Mucosa of rectum (tissue), 2 donors: ENCODE measurements around the gene CCDC12.

Source experiments
- H3K27ac ChIP-seq, 2 donors: one replicate each; pipeline ENCODE4 v1.7.0; 2013; ENCODE audit warnings: inconsistent platforms in 2 of 2, low read depth in 2 of 2, low read length in 2 of 2
- H3K27me3 ChIP-seq, 2 donors: one replicate each; pipeline ENCODE4 v1.7.0; 2013; ENCODE audit warnings: low read length in 2 of 2; ENCODE audit not compliant: control insufficient read depth in 2 of 2, insufficient read depth in 2 of 2
- H3K36me3 ChIP-seq, 2 donors: one replicate each; pipeline ENCODE4 v1.7.0; 2013; ENCODE audit warnings: low read length in 2 of 2; ENCODE audit not compliant: control insufficient read depth in 2 of 2, insufficient read depth in 2 of 2
- H3K4me1 ChIP-seq, 2 donors: one replicate each; pipeline ENCODE4 v1.7.0; 2013; ENCODE audit warnings: low read length in 2 of 2, mild to moderate bottlenecking in 1 of 2; ENCODE audit not compliant: control insufficient read depth in 2 of 2, insufficient read depth in 2 of 2
- H3K4me3 ChIP-seq, 2 donors: one replicate each; pipeline ENCODE4 v1.7.0; 2013; ENCODE audit warnings: low read length in 2 of 2
- H3K9ac ChIP-seq, 2 donors: one replicate each; pipeline ENCODE4 v1.7.0; 2013; ENCODE audit warnings: low read length in 2 of 2, low read depth in 1 of 2, mild to moderate bottlenecking in 1 of 2
- H3K9me3 ChIP-seq, 2 donors: one replicate each; pipeline ENCODE4 v1.7.0; 2013; ENCODE audit warnings: low read length in 2 of 2; ENCODE audit not compliant: control insufficient read depth in 2 of 2
- donor health status: healthy.
- donor health status: Normal muscosa, but diverticular disease.

The CCDC12 gene

GRCh38 chr3:46981932-46982471 lies 5.5 kb upstream of the CCDC12 start:
- Histone ChIP-seq H3K4me3 (peak overlapping the region; percentile 30 to 63), H3K36me3 (no peaks in the 10 kb centered on the region), H3K27me3 (no peaks in the 10 kb centered on the region), H3K9me3 (no peaks in the 10 kb centered on the region), H3K4me1 (peaks cover 37 to 57% of the 10 kb centered on the region in 2 donors), H3K9ac (peak overlapping the region; percentile 49 to 64), H3K27ac (peak overlapping the region; percentile 84 to 89)

- Histone ChIP-seq H3K4me3 (peak overlapping the region; percentile 81 to 89), H3K9ac (peak overlapping the region; percentile 68 to 97), H3K4me1 (peaks cover 27 to 42% of the 10 kb centered on the region in 2 donors), H3K9me3 (no peaks in the 10 kb centered on the region), H3K27me3 (no peaks in the 10 kb centered on the region), H3K27ac (peak overlapping the region; percentile 89 to 90), H3K36me3 (no peaks in the 10 kb centered on the region)
These were observed 3.5 kb upstream of the CCDC12 start for GRCh38 chr3:46979958-46980497.

- H3K27ac ChIP-seq, result peak within 1 kb of the TSS; percentile 89 to 90
- H3K27me3 ChIP-seq, result no peaks in the 10 kb centered on the region
- peak within 1 kb of the TSS; percentile 97 for H3K9ac ChIP-seq
- no peaks in the 10 kb centered on the region for H3K9me3 ChIP-seq
- peaks cover 33 to 45% of the 10 kb centered on the region in 2 donors for H3K4me1 ChIP-seq
- H3K36me3 ChIP-seq, result no peaks in the 10 kb centered on the region
- H3K4me3 ChIP-seq, result peak within 1 kb of the TSS; percentile 81 to 89
These were observed 2.7 kb upstream of the CCDC12 start, which contains the start of gene NBEAL2 for GRCh38 chr3:46978985-46979944. Gene NBEAL2, plus strand, starts transcription at chr3:46979666. Its CDS starts 196 bp downstream, at chr3:46979862.

- Histone ChIP-seq H3K36me3 (no peaks in the 10 kb centered on the region), H3K9ac (peak overlapping the region in 1 of 2 donors; percentile 97), H3K4me1 (peaks cover 36 to 46% of the 10 kb centered on the region in 2 donors), H3K4me3 (no peak overlapping the region), H3K27me3 (no peaks in the 10 kb centered on the region), H3K9me3 (no peaks in the 10 kb centered on the region), H3K27ac (no peak overlapping the region)
These were observed 1.8 kb upstream of the CCDC12 start for GRCh38 chr3:46978381-46978780.

- H3K27ac ChIP-seq, result peak overlapping the region in 1 of 2 donors; percentile 2
These were observed 1.3 kb upstream of the CCDC12 start for GRCh38 chr3:46977811-46978195.

GRCh38 chr3:46974421-46975171 lies 1.9 kb downstream of the CCDC12 start:
- Histone ChIP-seq H3K4me1 (peaks cover 30 to 38% of the 10 kb centered on the region in 2 donors), H3K27me3 (no peaks in the 10 kb centered on the region), H3K36me3 (peaks cover 0 to 3% of the 10 kb centered on the region in 2 donors), H3K27ac (no peak overlapping the region), H3K4me3 (peak overlapping the region in 1 of 2 donors; percentile 20), H3K9me3 (no peaks in the 10 kb centered on the region), H3K9ac (no peak overlapping the region)

More at GRCh38 chr3:46977811-46978195, 1.3 kb upstream of the CCDC12 start:
- H3K9ac ChIP-seq, result no peak overlapping the region
- no peak overlapping the region for H3K4me3 ChIP-seq
- H3K27me3 ChIP-seq, result no peaks in the 10 kb centered on the region
- H3K36me3 ChIP-seq, result no peaks in the 10 kb centered on the region
- no peaks in the 10 kb centered on the region for H3K9me3 ChIP-seq
- H3K4me1 ChIP-seq, result peaks cover 34 to 43% of the 10 kb centered on the region in 2 donors

GRCh38 chr3:46972396-46972795 lies 4.1 kb downstream of the CCDC12 start:
- H3K9me3 ChIP-seq, result no peaks in the 10 kb centered on the region
- H3K36me3 ChIP-seq, result peaks cover 0 to 11% of the 10 kb centered on the region in 2 donors

GRCh38 chr3:46971742-46972141 lies 4.8 kb downstream of the CCDC12 start:
- Histone ChIP-seq H3K27ac (peak overlapping the region in 1 of 2 donors; percentile 61), H3K4me1 (peaks cover 34 to 45% of the 10 kb centered on the region in 2 donors), H3K9me3 (no peaks in the 10 kb centered on the region), H3K9ac (no peak overlapping the region), H3K36me3 (peaks cover 0 to 11% of the 10 kb centered on the region in 2 donors), H3K27me3 (no peaks in the 10 kb centered on the region), H3K4me3 (no peak overlapping the region)

More at GRCh38 chr3:46972396-46972795, 4.1 kb downstream of the CCDC12 start:
- Histone ChIP-seq H3K27ac (no peak overlapping the region), H3K4me1 (peaks cover 38 to 40% of the 10 kb centered on the region in 2 donors), H3K4me3 (no peak overlapping the region), H3K9ac (no peak overlapping the region), H3K27me3 (no peaks in the 10 kb centered on the region)

- Histone ChIP-seq H3K4me3 (no peak overlapping the region), H3K27me3 (no peaks in the 10 kb centered on the region), H3K4me1 (peaks cover 34 to 49% of the 10 kb centered on the region in 2 donors), H3K9ac (no peak overlapping the region), H3K9me3 (no peaks in the 10 kb centered on the region), H3K36me3 (peaks cover 0 to 11% of the 10 kb centered on the region in 2 donors), H3K27ac (peak overlapping the region; percentile 15 to 61)
These were observed 5.4 kb downstream of the CCDC12 start for GRCh38 chr3:46971151-46971550.
